Natural killer cell treated with Interleukin-12 subunit alpha and Interleukin-12 subunit beta and Interleukin-15 and Interleukin-18, amount 100 ng/mL, for 72 hours (primary cell): ENCODE results near the gene WDFY4. TPM values are rescaled to one million over a fixed set of nuclear protein-coding genes. Genes with fewer than 3 reads are reported as not detected.

Source experiments
- ATAC-seq, 2 donors: fragments of 150-1000 bp; cut with Tn5 transposase in 1 of 2; sonication (Bioruptor Pico), chemical (Tn5 transposase) in 1 of 2; 2 replicates each; pipeline ENCODE4 v1.10.0; 2021
- DNase-seq: peaks from one replicate; pipeline ENCODE4 v3.0.0; 2022; ENCODE audit warnings: low spot score
- H3K27ac Mint-ChIP-seq, 2 donors: 1 replicate in 1 of 2; 2 replicates in 1 of 2; pipeline ENCODE4 v1.8.0; 2022; ENCODE audit warnings: mixed read lengths in 2 of 2, mild to moderate bottlenecking in 1 of 2, moderate library complexity in 1 of 2
- H3K27me3 Mint-ChIP-seq, 2 donors: 1 replicate in 1 of 2; 2 replicates in 1 of 2; pipeline ENCODE4 v1.8.0; 2022; ENCODE audit warnings: mixed read lengths in 2 of 2
- H3K36me3 Mint-ChIP-seq: one replicate; pipeline ENCODE4 v1.8.0; 2022; ENCODE audit warnings: mixed read lengths
- H3K4me1 Mint-ChIP-seq, 2 donors: 1 replicate in 1 of 2; 2 replicates in 1 of 2; pipeline ENCODE4 v1.8.0; 2022; ENCODE audit warnings: low read depth in 2 of 2, mixed read lengths in 2 of 2, mild to moderate bottlenecking in 1 of 2
- H3K4me3 Mint-ChIP-seq: one replicate; pipeline ENCODE4 v1.8.0; 2022; ENCODE audit warnings: mixed read lengths
- H3K9me3 Mint-ChIP-seq: 2 replicates; pipeline ENCODE4 v1.8.0; 2022; ENCODE audit warnings: mixed read lengths
- total RNA-seq, 2 donors: library from RNA; stranded (reverse); gene quantifications; one replicate each; pipeline ENCODE4 v1.2.3, GENCODE V29; 2022

The WDFY4 gene
- total RNA-seq, 2 donors from 2014 or later = 2.0 TPM; not detected in 1

DNA sequence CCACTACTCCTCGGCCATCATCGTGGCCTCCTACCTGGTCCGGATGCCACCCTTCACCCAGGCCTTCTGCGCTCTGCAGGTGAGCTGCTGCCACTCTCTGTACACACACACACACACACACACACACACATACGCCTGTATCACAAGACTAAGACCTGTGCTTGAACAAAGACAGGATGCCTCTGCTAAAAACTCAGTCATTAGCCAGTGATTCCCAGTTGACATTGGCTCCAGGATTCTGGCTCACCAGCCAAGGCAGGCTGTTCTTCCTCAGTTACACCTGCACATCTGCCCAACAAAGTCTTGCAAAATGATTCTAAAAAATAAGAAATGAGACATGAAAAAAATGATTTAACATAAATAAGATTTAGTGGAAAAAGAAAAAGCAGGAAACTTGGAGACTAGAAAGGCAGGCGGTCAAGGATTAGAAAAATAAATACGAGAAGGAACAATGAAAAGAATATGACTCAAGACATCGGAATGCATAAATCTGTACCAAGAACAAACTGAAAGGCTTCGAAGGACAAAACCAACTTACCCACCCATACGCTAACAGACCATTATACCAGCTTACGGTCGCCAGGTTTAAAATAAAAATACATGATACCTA, 262.3 kb downstream of the WDFY4 start:
- Mint-ChIP-seq H3K4me1 (no peaks in the 10 kb centered on the region), H3K4me3 (no peak overlapping the region), H3K27ac (no peak overlapping the region), H3K27me3 (peaks cover 4 to 6% of the 10 kb centered on the region in 2 donors), H3K9me3 (no peaks in the 10 kb centered on the region), H3K36me3 (no peaks in the 10 kb centered on the region)
- DNase-seq (no peak), ATAC-seq (no peak)

DNA sequence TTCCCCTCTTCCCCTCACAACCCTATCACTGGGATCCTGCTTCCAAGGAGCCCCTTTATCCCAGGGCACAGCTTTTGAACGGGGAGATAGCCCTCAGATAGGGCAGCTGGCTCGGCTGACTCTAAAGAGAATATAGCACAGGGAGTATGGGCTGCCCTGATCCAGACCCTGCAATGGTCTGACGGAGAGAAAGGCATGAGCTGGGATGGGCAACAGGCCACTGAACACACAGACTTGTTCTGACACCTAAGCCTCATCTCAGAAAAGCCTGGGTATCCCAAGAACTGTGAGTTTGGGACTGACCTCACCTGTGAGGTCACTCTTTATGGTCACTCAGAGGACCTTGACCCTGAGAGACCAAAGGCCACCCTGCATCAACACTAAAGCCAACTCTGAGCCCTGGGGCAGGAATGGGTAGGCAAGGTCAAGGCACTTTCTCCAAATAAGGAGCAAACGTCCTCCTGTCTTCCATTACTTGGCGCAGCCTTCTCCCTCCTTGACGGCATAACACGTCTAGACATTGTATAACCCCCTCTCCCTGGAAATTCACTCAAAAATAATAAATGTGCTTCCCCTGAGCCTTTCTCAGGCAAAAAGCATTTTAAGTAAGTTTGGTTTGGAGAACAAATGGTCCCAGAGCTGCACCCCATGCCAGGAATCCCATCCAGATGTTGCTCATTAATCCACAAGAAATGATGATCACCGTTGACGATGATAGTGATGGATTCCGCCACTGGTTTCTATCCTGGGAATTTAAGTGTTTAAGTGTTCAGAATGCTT, 263.2 kb downstream of the WDFY4 start:
- no peak overlapping the region for H3K4me3 Mint-ChIP-seq
- H3K36me3 Mint-ChIP-seq = no peaks in the 10 kb centered on the region
- no peak for ATAC-seq
- peaks cover 0 to under 1% of the 10 kb centered on the region in 2 donors for H3K4me1 Mint-ChIP-seq
- DNase-seq = no peak
- H3K27me3 Mint-ChIP-seq = peaks cover 4 to 6% of the 10 kb centered on the region in 2 donors
- H3K27ac Mint-ChIP-seq = no peak overlapping the region
- no peaks in the 10 kb centered on the region for H3K9me3 Mint-ChIP-seq

DNA sequence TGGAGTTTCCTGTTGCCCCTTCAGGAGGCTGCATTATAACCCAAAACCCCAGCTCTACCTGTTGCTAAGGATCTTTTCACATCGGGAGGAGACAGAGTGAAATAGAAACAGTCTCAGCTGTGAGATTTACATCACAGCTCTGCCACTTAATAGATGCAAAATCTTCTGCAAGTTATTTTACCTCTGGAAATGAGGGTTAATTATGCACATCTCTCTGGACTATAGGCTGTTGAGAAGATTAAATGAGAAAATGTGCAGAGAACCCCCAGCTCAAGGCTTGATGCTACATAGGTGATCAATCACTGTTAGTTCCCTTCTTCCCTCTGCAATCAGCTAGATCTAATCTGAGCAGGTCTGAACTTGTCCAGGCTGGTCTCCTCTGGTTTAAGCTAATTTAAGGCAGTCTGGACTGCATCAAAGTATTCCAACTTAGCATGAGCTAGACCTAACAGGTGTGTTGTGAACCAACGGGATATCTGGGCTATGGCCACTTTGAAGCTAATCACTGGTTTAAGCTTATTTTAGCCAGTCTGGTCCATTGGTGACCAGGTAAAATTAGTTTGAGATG, 263.9 kb downstream of the WDFY4 start:
- no peak for DNase-seq
- H3K4me3 Mint-ChIP-seq = no peak overlapping the region
- no peak overlapping the region for H3K27ac Mint-ChIP-seq
- no peaks in the 10 kb centered on the region for H3K9me3 Mint-ChIP-seq
- no peak for ATAC-seq
- H3K4me1 Mint-ChIP-seq = peaks cover 0 to 3% of the 10 kb centered on the region in 2 donors
- H3K36me3 Mint-ChIP-seq = no peaks in the 10 kb centered on the region
- peaks cover 4 to 6% of the 10 kb centered on the region in 2 donors for H3K27me3 Mint-ChIP-seq

DNA sequence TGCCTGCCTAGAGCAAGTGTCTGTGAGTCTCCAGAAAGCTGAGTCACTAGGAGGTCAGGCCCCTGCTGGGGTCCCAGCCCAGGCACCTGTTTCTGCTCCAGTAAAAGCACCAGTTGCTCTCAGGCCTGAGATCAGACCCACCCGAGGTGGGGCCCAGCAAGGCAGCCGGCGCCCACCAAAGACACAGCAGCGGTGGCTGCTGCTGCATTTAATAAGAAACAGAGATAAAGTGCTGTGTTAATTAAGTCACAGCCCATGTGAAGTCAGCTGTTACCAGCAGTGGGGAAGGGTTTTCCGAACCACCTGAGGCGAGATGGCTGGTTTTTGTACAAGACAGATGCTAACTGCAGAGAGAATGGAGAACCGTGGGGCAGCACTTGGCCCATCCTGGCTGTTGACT, 267.0 kb downstream of the WDFY4 start:
- Mint-ChIP-seq H3K4me1 (peaks cover 0 to 3% of the 10 kb centered on the region in 2 donors), H3K9me3 (no peaks in the 10 kb centered on the region), H3K4me3 (no peak overlapping the region), H3K27ac (no peak overlapping the region), H3K36me3 (no peaks in the 10 kb centered on the region), H3K27me3 (peaks cover 4 to 6% of the 10 kb centered on the region in 2 donors)
- DNase-seq = no peak
- ATAC-seq = no peak

DNA sequence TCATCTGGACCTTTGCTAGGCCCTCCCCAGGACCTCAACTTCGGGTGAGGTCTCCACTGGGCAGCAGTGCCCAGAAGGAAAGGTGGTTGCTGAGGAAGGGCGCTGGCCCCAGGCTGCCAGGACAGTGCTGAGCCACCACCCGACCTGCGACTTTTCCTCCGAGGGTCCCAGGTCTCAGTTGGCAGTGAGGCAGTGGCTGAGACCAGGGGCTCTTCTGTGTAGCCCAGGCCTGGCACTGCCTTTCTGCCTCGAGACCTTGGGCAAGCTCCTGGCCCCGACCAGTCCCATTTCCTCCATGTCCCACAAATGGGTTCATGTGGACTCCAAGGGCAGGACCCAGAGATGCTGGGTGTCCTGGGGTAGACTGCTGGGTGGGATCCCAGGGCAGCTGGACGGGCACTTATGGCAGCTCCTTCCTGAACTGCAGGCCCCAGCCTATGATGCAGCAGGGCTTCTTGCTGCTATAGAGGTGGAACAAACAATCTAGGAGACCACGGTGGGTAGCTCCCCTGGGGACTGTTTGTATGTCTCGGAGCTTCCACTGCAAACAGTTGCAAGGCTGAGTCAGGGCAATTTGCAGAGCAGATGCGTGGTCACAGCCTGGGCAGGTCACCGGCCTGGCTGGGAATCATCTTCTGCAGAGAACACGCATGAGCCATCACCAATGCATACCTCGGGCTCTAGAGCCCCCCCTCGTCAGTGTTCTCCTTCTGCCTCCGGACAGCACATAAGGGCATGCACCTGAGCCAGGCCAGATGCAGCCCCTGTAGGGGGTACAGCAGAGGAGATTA, 272.9 kb downstream of the WDFY4 start:
- H3K9me3 Mint-ChIP-seq = no peaks in the 10 kb centered on the region
- H3K4me3 Mint-ChIP-seq = no peak overlapping the region
- H3K36me3 Mint-ChIP-seq = no peaks in the 10 kb centered on the region
- peaks cover 0 to 4% of the 10 kb centered on the region in 2 donors for H3K27me3 Mint-ChIP-seq
- no peak overlapping the region for H3K27ac Mint-ChIP-seq
- DNase-seq = no peak
- ATAC-seq = no peak
- H3K4me1 Mint-ChIP-seq = peaks cover 0 to 3% of the 10 kb centered on the region in 2 donors

DNA sequence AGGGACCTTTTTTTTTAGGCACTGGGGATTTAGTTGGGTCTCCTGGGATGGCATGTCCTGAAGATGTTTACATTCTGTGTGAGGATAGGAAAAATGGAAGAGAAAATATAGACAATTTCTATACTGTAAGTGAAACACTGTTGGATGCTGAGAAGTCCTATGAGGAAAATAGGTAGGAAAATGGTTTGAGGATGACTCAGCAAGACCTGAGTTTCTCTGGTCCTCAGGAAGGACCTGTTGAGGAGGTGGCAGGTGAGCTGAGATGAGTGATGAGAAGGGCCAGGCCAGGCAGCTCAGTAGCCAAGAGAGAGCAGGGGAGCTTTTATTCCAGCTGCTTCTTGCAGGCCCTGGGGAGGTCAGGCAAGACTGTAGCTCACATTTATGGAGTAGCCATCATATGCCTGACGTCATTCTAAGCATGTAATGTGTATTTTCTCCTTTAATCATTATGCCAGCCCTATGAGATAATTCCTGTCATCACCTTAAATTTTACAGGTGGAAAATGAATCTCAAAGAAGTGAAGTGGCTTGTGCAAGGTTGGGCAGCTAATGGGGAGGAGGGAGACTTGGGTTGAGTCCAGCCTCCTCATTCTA, 274.0 kb downstream of the WDFY4 start:
- DNase-seq (no peak), ATAC-seq (no peak)
- Mint-ChIP-seq H3K9me3 (no peaks in the 10 kb centered on the region), H3K36me3 (no peaks in the 10 kb centered on the region), H3K27ac (no peak overlapping the region), H3K4me3 (no peak overlapping the region), H3K27me3 (peaks cover 0 to 4% of the 10 kb centered on the region in 2 donors), H3K4me1 (no peaks in the 10 kb centered on the region)

DNA sequence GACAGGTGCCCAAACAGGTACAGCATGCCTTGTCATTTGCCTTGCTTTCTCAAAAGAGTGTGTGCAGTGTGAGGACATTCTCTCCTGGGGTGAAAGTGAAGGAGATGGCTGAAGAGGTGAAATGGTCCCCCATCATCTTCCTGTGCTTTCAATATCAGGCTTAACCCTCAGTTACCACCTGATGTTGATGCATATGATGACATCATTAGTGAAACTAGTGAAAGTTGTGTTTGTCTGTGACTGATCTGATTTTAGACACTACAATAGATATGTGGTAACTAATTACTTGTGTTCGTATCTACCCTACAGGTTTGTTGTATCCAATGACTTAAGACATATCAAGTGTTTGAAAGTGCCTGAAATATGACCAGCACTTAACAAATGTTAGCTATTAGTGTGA, 279.4 kb downstream of the WDFY4 start:
- Mint-ChIP-seq H3K4me3 (no peak overlapping the region), H3K9me3 (no peaks in the 10 kb centered on the region), H3K36me3 (no peaks in the 10 kb centered on the region), H3K27me3 (peaks cover 7 to 8% of the 10 kb centered on the region in 2 donors), H3K27ac (no peak overlapping the region), H3K4me1 (no peaks in the 10 kb centered on the region)
- DNase-seq (no peak), ATAC-seq (no peak)

DNA sequence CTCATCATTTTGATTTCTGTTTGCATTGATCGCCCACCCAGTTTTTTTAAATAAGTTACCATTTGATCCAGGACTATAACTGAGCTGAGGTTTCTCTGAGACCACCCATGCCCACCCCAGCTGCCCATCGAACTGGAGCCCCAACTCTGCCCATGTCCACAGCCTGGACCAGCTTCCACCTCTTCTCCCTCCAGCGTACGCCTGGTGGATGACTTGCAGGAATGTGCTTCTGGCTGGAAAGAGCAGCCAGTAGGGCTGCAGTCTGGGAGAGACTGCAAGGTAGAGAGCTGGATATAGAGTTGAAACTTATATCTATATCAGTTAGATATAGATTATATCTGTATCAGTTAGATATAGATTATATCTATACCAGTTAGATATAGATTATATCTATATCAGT, 280.8 kb downstream of the WDFY4 start:
- Mint-ChIP-seq H3K27ac (no peak overlapping the region), H3K4me3 (no peak overlapping the region), H3K36me3 (no peaks in the 10 kb centered on the region), H3K27me3 (peaks cover 7 to 8% of the 10 kb centered on the region in 2 donors), H3K9me3 (no peaks in the 10 kb centered on the region), H3K4me1 (no peaks in the 10 kb centered on the region)
- no peak for DNase-seq
- ATAC-seq = no peak

DNA sequence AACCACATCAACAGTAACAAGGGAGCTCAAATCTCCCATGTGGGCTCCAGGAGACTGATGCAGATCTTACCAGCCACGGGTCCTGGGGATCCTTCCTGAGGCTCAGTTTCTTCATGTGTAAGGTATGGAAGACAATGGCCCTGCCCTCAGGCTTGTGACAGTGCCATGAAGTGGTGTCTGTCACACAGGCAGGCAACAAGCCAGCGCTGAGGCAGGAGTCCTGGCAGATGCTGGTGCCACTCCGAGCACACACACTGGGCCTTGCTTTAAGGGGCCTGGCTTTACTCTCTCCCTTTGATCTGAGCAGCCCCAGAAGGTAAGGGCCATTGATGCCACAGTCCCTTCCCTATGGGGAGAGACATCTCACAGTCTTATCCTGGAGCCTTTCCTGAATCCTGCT, 283.4 kb downstream of the WDFY4 start:
- DNase-seq (no peak), ATAC-seq (no peak)
- Mint-ChIP-seq H3K36me3 (no peaks in the 10 kb centered on the region), H3K27me3 (peaks cover 5 to 18% of the 10 kb centered on the region in 2 donors), H3K4me3 (no peak overlapping the region), H3K4me1 (no peaks in the 10 kb centered on the region), H3K27ac (no peak overlapping the region), H3K9me3 (no peaks in the 10 kb centered on the region)

DNA sequence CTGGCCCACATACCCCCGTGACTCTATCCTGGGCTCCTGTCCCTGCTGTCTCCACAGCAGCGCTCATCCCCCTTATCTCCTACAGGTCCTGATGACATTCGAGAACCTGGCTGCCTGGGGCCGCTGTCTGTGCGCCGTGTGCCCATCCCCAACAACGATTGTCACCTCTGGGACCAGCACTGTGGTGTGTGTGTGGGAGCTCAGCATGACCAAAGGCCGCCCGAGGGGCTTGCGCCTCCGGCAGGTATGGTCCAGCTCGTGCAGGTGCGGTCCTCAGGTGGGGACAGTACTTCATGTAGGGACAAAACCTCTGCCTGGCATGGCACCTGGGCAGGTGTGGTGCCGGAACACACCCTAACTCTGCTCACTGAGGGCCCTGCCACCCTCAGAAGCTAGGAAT, 285.4 kb downstream of the WDFY4 start:
- H3K36me3 Mint-ChIP-seq = no peaks in the 10 kb centered on the region
- H3K4me1 Mint-ChIP-seq = no peaks in the 10 kb centered on the region
- no peak for DNase-seq
- H3K9me3 Mint-ChIP-seq = no peaks in the 10 kb centered on the region
- H3K4me3 Mint-ChIP-seq = no peak overlapping the region
- no peak for ATAC-seq
- peaks cover 7 to 20% of the 10 kb centered on the region in 2 donors for H3K27me3 Mint-ChIP-seq
- no peak overlapping the region for H3K27ac Mint-ChIP-seq

DNA sequence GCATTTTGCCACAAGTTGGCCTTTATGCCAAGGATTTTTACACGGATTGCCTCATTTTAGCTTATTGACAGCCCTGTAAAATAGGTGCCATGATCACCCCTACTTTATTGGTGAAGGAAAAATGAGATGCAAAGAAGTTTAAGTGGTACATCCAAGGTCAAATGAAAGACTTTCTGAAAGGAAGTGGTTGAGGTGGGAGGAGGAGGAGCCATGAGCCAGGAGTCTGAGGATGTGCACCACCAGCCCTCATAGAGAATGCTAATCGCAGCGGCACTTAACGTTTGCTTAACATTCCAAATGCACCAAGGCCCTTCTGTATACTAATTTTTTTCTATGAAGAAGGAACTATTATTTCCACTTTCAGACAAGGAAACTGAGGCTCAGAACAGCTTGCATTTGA, 286.0 kb downstream of the WDFY4 start:
- ATAC-seq (no peak), DNase-seq (no peak)
- no peaks in the 10 kb centered on the region for H3K4me1 Mint-ChIP-seq
- H3K27me3 Mint-ChIP-seq = peaks cover 9 to 26% of the 10 kb centered on the region in 2 donors
- H3K4me3 Mint-ChIP-seq = no peak overlapping the region
- no peak overlapping the region for H3K27ac Mint-ChIP-seq
- H3K9me3 Mint-ChIP-seq = no peaks in the 10 kb centered on the region
- no peaks in the 10 kb centered on the region for H3K36me3 Mint-ChIP-seq

DNA sequence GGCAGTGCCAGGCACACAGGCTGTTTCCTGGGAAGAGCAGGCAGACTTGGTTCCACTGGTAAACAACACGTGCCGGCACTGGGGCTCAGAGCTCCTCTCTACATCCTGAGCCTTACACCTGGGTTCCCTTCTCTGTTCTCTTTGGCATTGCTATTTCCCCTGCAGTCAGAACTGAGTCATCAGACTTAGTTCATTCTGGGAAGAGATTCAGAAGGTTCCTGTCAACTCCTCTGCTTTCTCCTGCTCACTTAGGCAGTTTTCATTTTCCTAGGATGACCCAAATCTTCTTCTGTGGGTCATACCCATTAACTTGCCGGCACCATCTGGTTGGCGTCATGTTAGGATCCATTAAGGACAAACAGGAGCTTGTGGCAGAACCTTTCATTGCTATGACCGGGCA, 288.4 kb downstream of the WDFY4 start:
- Mint-ChIP-seq H3K4me1 (no peaks in the 10 kb centered on the region), H3K27me3 (peaks cover 8 to 21% of the 10 kb centered on the region in 2 donors), H3K9me3 (no peaks in the 10 kb centered on the region), H3K4me3 (no peak overlapping the region), H3K36me3 (no peaks in the 10 kb centered on the region), H3K27ac (no peak overlapping the region)
- DNase-seq (no peak), ATAC-seq (no peak)

DNA sequence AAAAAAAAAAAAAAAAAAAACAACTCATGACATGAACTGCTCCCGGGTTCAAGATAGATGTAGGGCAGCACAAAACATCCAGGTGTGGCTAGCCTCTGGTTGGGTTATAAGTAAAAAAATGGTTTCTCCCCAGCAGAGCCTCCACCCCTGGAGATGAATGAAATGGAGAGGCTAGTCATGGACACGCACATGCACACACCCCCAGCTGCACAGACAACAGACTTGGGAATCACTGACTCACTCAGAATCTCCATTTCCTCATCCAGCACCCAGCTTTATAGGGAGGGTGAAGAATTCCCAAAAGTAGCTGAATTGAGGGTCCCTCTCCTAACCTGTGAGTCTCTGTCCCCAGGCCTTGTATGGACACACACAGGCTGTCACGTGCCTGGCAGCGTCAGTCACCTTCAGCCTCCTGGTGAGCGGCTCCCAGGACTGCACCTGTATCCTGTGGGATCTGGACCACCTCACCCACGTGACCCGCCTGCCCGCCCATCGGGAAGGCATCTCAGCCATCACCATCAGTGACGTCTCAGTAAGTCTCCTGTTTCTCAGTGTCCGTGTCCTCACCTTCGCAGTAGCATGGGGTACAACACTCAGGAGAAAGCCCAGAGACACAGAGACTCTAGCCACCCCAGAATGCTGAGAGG, 290.0 kb downstream of the WDFY4 start:
- Mint-ChIP-seq H3K4me1 (no peaks in the 10 kb centered on the region), H3K9me3 (no peaks in the 10 kb centered on the region), H3K36me3 (no peaks in the 10 kb centered on the region), H3K27me3 (peaks cover 8 to 21% of the 10 kb centered on the region in 2 donors), H3K4me3 (no peak overlapping the region), H3K27ac (no peak overlapping the region)
- no peak for DNase-seq
- peak in 1 of 2 donors; percentile 31 for ATAC-seq
